GM12891 (cell line): ENCODE measurements around the gene TM4SF4.

Source experiments
- PAX5 ChIP-seq: IDR thresholded peaks from 2 replicates; pipeline ENCODE4 v1.6.1; 2011; ENCODE audit warnings: low read length, moderate library complexity, mild to moderate bottlenecking; ENCODE audit not compliant: insufficient read depth, severe bottlenecking
- POLR2A ChIP-seq: IDR thresholded peaks from 2 replicates; pipeline ENCODE4 v1.6.1; 2011; ENCODE audit warnings: low read depth, low read length, control low read depth
- POLR2AphosphoS5 ChIP-seq: IDR thresholded peaks from 2 replicates; pipeline ENCODE4 v1.6.1; 2011; ENCODE audit warnings: low read depth, low read length, control low read depth
- POU2F2 ChIP-seq: IDR thresholded peaks from 2 replicates; pipeline ENCODE4 v1.6.1; 2011; ENCODE audit warnings: low read depth, mild to moderate bottlenecking, control low read depth, low read length, moderate library complexity
- TAF1 ChIP-seq: IDR thresholded peaks from 2 replicates; pipeline ENCODE4 v1.6.1; 2011; ENCODE audit warnings: low read depth, low read length, control low read depth

DNA sequence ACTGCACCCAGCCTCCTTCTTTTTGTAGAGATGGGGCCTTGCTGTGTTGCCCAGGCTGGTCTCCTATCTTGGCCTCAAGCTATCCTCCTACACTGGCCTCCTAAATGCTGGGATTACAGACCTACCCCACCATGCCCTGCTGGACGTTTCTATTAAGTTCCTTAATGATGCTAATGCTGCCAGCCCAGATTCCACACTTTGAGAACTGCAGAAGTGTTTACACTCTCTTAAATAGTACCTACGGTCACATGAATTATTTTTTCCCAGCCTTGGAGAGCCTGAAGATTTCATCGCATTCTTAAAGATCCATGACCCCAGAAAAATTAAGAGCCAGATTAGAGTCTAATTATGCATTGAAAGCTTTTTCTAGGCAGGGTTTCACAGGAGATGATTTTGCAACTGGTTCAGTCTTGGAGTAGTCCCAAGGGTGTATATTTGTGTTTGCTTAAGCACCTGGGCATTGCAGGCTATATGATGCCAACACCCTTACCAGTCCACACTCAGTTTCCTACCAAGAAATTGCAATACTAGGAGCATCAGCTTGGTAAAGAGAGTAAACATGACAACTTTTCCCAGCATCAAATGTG, 36.6 kb downstream of the TM4SF4 start:
- no peak for TF ChIP-seq POLR2A
- TF ChIP-seq POLR2AphosphoS5: no peak
- no peak for TF ChIP-seq TAF1
- TF ChIP-seq POU2F2: no peak
- TF ChIP-seq PAX5: no peak
